Gastrocnemius medialis (tissue), 4 donors: ENCODE measurements around the gene STC2. TPM values are rescaled to one million over a fixed set of nuclear protein-coding genes. Genes with fewer than 3 reads are reported as not detected.

ENCODE experiments used
- ATAC-seq, 2 donors: fragments of 150-250 bp; one replicate each; pipeline ENCODE4 v1.9.1; 2016
- DNase-seq, 2 donors: peaks; one replicate each; pipeline ENCODE4 v3.0.0-alpha.2; 2019
- H3K27ac ChIP-seq, 4 donors: fragments of 200-600 bp; sonication (generic); 1 replicate in 1 of 4; 2 replicates in 3 of 4; pipeline ENCODE4 v1.5.1; 2016 to 2018; ENCODE audit warnings: mild to moderate bottlenecking in 2 of 4, moderate library complexity in 1 of 4
- H3K27me3 ChIP-seq, 3 donors: fragments of 200-600 bp; sonication (generic) in 2 of 3; 1 replicate in 1 of 3; 2 replicates in 2 of 3; pipeline versions ENCODE4 v1.5.1 to v1.6.0; 2016 to 2019; ENCODE audit warnings: mild to moderate bottlenecking in 1 of 3, moderate library complexity in 1 of 3
- H3K36me3 ChIP-seq, 2 donors: fragments of 200-600 bp; sonication (generic) in 1 of 2; one replicate each; pipeline ENCODE4 v1.5.1; 2017 to 2018
- H3K4me1 ChIP-seq, 2 donors: fragments of 200-600 bp; sonication (generic) in 1 of 2; one replicate each; pipeline ENCODE4 v1.5.1; 2016 to 2017; ENCODE audit warnings: mild to moderate bottlenecking in 2 of 2
- H3K4me3 ChIP-seq, 4 donors: fragments of 200-600 bp; sonication (generic) in 3 of 4; 1 replicate in 1 of 4; 2 replicates in 3 of 4; pipeline ENCODE4 v1.5.1; 2016 to 2019; ENCODE audit warnings: mild to moderate bottlenecking in 2 of 4
- H3K9me3 ChIP-seq, 3 donors: fragments of 200-600 bp; sonication (generic) in 2 of 3; 1 replicate in 1 of 3; 2 replicates in 2 of 3; pipeline ENCODE4 v1.5.1; 2016 to 2019
- CTCF ChIP-seq, 5 experiments: fragments of 450-650 bp in 3 of 5; fragments of 200-600 bp in 2 of 5; sonication (generic) in 2 of 5; IDR thresholded peaks in 4 of 5; conservative IDR thresholded peaks in 1 of 5; 1 replicate in 4 of 5; 2 replicates in 1 of 5; pipeline ENCODE4 v1.5.1; 2016 to 2019; ENCODE audit warnings: antibody characterized with exemption in 5 of 5, mild to moderate bottlenecking in 3 of 5, moderate library complexity in 3 of 5
- POLR2A ChIP-seq, 2 donors: fragments of 450-650 bp; IDR thresholded peaks; one replicate each; pipeline ENCODE4 v1.6.1; 2017; ENCODE audit warnings: antibody characterized with exemption in 2 of 2, mild to moderate bottlenecking in 2 of 2, moderate library complexity in 2 of 2
- in situ Hi-C, 4 donors: fragments of 200-750 bp; cut with MboI; loops; one replicate each; pipeline versions ENCODE4 v1.15.0 to v1.8.0; 2017; ENCODE audit warnings: low sequenced_read_pairs in 4 of 4
- intact Hi-C: fragments of 100-400 bp; cut with DNase I; formaldehyde crosslinking; loops from one replicate; pipeline ENCODE4 v1.15.1; 2023; ENCODE audit warnings: low total_unique reads
- total RNA-seq, 4 donors: library from RNA; depleted of rRNA; stranded (reverse); fragments of >200 nt; gene quantifications; one replicate each; pipeline versions ENCODE4 v1.1.0 to v1.2.3, GENCODE V29; 2016

Gene STC2
- total RNA-seq, 4 donors from 2014 or later, result 0.39 to 12.7 (median 4.0) TPM

GRCh38 chr5:173320259-173320658 lies 8.0 kb downstream of the STC2 start:
- H3K36me3 ChIP-seq, result peaks cover 0 to 8% of the 10 kb centered on the region in 2 donors
- H3K27me3 ChIP-seq, result no peaks in the 10 kb centered on the region
- no peaks in the 10 kb centered on the region for H3K9me3 ChIP-seq
- peaks cover 4 to 7% of the 10 kb centered on the region in 2 donors for H3K4me1 ChIP-seq
- no peak for DNase-seq
- H3K4me3 ChIP-seq, result no peak overlapping the region
- no peak for TF ChIP-seq CTCF (IDR thresholded peaks at IDR 0.05 in 4 of 5, conservative IDR thresholded peaks at IDR 0.05 in 1 of 5)
- TF ChIP-seq POLR2A (IDR thresholded peaks at IDR 0.05), result no peak
- in situ Hi-C loops, result loop anchor here in 1 of 4 donors (25.0 kb wide), 2 partner anchors 267 to 667 kb away; partner anchors contain the start of gene C5orf47
- intact Hi-C loops, result loop anchor here (10.0 kb wide), 2 partner anchors 175 to 655 kb away; partner anchors contain the start of gene BNIP1
- peak overlapping the region in 3 of 4 donors; percentile 33 to 46 (median 46) for H3K27ac ChIP-seq
- ATAC-seq, result peak; percentile 14 to 35

GRCh38 chr5:173319646-173320045 lies 8.6 kb downstream of the STC2 start:
- H3K27me3 ChIP-seq, result no peaks in the 10 kb centered on the region
- intact Hi-C loops, result loop anchor here (10.0 kb wide), 2 partner anchors 175 to 655 kb away; partner anchors contain the start of gene BNIP1
- H3K27ac ChIP-seq, result peak overlapping the region in 2 of 4 donors; percentile 46
- DNase-seq (no peak), ATAC-seq (no peak)
- in situ Hi-C loops, result loop anchor here in 1 of 4 donors (25.0 kb wide), 2 partner anchors 268 to 668 kb away; partner anchors contain the start of gene C5orf47
- H3K9me3 ChIP-seq, result no peaks in the 10 kb centered on the region
- H3K36me3 ChIP-seq, result peaks cover 0 to 8% of the 10 kb centered on the region in 2 donors
- no peak overlapping the region for H3K4me3 ChIP-seq
- TF ChIP-seq CTCF (IDR thresholded peaks at IDR 0.05 in 4 of 5, conservative IDR thresholded peaks at IDR 0.05 in 1 of 5) (no peak), POLR2A (IDR thresholded peaks at IDR 0.05) (no peak)
- peaks cover 4 to 7% of the 10 kb centered on the region in 2 donors for H3K4me1 ChIP-seq

GRCh38 chr5:173318881-173319620 lies 9.2 kb downstream of the STC2 start:
- intact Hi-C loops (no loop called here), in situ Hi-C loops (loop anchor here in 1 of 4 donors (25.0 kb wide), 2 partner anchors 268 to 668 kb away; partner anchors contain the start of gene C5orf47)
- H3K4me3 ChIP-seq, result no peak overlapping the region
- DNase-seq (no peak), ATAC-seq (no peak)
- H3K27me3 ChIP-seq, result no peaks in the 10 kb centered on the region
- peaks cover 4 to 7% of the 10 kb centered on the region in 2 donors for H3K4me1 ChIP-seq
- H3K27ac ChIP-seq, result no peak overlapping the region
- TF ChIP-seq CTCF (IDR thresholded peaks at IDR 0.05 in 4 of 5, conservative IDR thresholded peaks at IDR 0.05 in 1 of 5) (no peak), POLR2A (IDR thresholded peaks at IDR 0.05) (no peak)
- H3K9me3 ChIP-seq, result no peaks in the 10 kb centered on the region
- H3K36me3 ChIP-seq, result peaks cover 0 to 8% of the 10 kb centered on the region in 2 donors

- TF ChIP-seq POLR2A (IDR thresholded peaks at IDR 0.05) (no peak), CTCF (IDR thresholded peaks at IDR 0.05 in 4 of 5, conservative IDR thresholded peaks at IDR 0.05 in 1 of 5) (no peak)
- intact Hi-C loops, result no loop called here
- no peak overlapping the region for H3K27ac ChIP-seq
- no peaks in the 10 kb centered on the region for H3K27me3 ChIP-seq
- H3K4me3 ChIP-seq, result no peak overlapping the region
- DNase-seq (no peak), ATAC-seq (no peak)
- in situ Hi-C loops, result loop anchor here in 1 of 4 donors (25.0 kb wide), 2 partner anchors 269 to 669 kb away; partner anchors contain the start of gene C5orf47
- H3K9me3 ChIP-seq, result no peaks in the 10 kb centered on the region
- H3K36me3 ChIP-seq, result peaks cover 0 to 7% of the 10 kb centered on the region in 2 donors
- H3K4me1 ChIP-seq, result peaks cover 4 to 7% of the 10 kb centered on the region in 2 donors
These were observed 9.9 kb downstream of the STC2 start for GRCh38 chr5:173318330-173318729.
